K562 (cell line): ENCODE results near the gene TMEM61. TPM values are rescaled to one million over a fixed set of nuclear protein-coding genes. Genes with fewer than 3 reads are reported as not detected.

Experiments
- AFF4 ChIP-seq: sonication (generic); formaldehyde crosslinking; IDR thresholded peaks from 2 replicates; pipeline ENCODE4 v1.8.0; 2023; ENCODE audit warnings: mild to moderate bottlenecking, missing genetic modification reagents
- CHCHD3 ChIP-seq: fragments of 250-450 bp; sonication (Bioruptor Pico); IDR thresholded peaks from 2 replicates; pipeline ENCODE4 v2.1.2; 2022; ENCODE audit warnings: mild to moderate bottlenecking
- HDAC2 ChIP-seq: fragments of 450-650 bp; IDR thresholded peaks from 2 replicates; pipeline ENCODE4 v1.6.1; 2016; ENCODE audit warnings: mild to moderate bottlenecking
- KLF1 ChIP-seq: fragments of 450-650 bp; IDR thresholded peaks from 2 replicates; pipeline ENCODE4 v1.6.1; 2016; ENCODE audit warnings: missing genetic modification characterization, missing compliant biosample characterization
- NR4A1 ChIP-seq, 2 experiments: fragments of 250-450 bp in 1 of 2; fragments of 450-650 bp in 1 of 2; sonication (Bioruptor Pico) in 1 of 2; IDR thresholded peaks; 2 replicates each; pipeline versions ENCODE4 v1.4.0 to v1.6.1; 2016 to 2020; ENCODE audit warnings: mild to moderate bottlenecking in 2 of 2, missing compliant biosample characterization in 1 of 2, missing genetic modification characterization in 1 of 2, moderate library complexity in 1 of 2
- RB1 ChIP-seq: fragments of 450-650 bp; IDR thresholded peaks from 2 replicates; pipeline ENCODE4 v1.6.1; 2017; ENCODE audit warnings: low read depth, mild to moderate bottlenecking
- RBM39 ChIP-seq: fragments of 200-400 bp; formaldehyde crosslinking; optimal IDR thresholded peaks from 2 replicates; pipeline ENCODE3; 2018; ENCODE audit warnings: low read depth, low read length
- RCOR1 ChIP-seq, 2 experiments: IDR thresholded peaks; 2 replicates each; pipeline ENCODE4 v1.6.1; 2012; ENCODE audit warnings: low read depth in 2 of 2, low read length in 2 of 2, borderline replicate concordance in 1 of 2, improper control_type of control experiment in 1 of 2
- YY1 ChIP-seq, 3 experiments: IDR thresholded peaks; 2 replicates each; pipeline ENCODE4 v1.6.1; 2011; ENCODE audit warnings: low read length in 2 of 3, mild to moderate bottlenecking in 2 of 3, moderate library complexity in 2 of 3, borderline replicate concordance in 1 of 3, control low read depth in 1 of 3, low read depth in 1 of 3; ENCODE audit not compliant: insufficient read depth in 3 of 3, insufficient replicate concordance in 2 of 3, control insufficient read depth in 1 of 3, insufficient read length in 1 of 3; ENCODE audit errors: extremely low read depth in 1 of 3
- ZBED1 ChIP-seq: IDR thresholded peaks from 2 replicates; pipeline ENCODE4 v1.6.1; 2014
- ZBTB8A ChIP-seq: fragments of 450-650 bp; IDR thresholded peaks from 2 replicates; pipeline ENCODE4 v1.6.1; 2018; ENCODE audit warnings: mild to moderate bottlenecking, moderate library complexity; ENCODE audit not compliant: partially characterized antibody
- ZNF398 ChIP-seq: fragments of 250-450 bp; sonication (Bioruptor Pico); IDR thresholded peaks from 2 replicates; pipeline ENCODE4 v1.8.0; 2021; ENCODE audit warnings: moderate library complexity, mild to moderate bottlenecking, inconsistent platforms
- polyA plus RNA-seq, 8 experiments: library from polyadenylated mRNA; depleted of rRNA in 4 of 8; stranded (reverse) in 5 of 8; unstranded in 3 of 8; fragments of >200 nt; fragmentation: Nextera tagmentation in 2 of 8; fragmentation: Illumina TruSeq in 1 of 8; extraction: Ambion mirVana in 2 of 8; extraction: Trizol in 1 of 8; gene quantifications; 2 replicates each; pipeline versions ENCODE4 v1.2.1 to v1.2.3, GENCODE V29; 2011 to 2014; ENCODE audit warnings: inconsistent platforms in 1 of 8, missing spikeins in 1 of 8
- total RNA-seq, 7 experiments: library from RNA; depleted of rRNA in 6 of 7; stranded (reverse); fragments of >200 nt in 6 of 7; fragmentation: Illumina TruSeq in 2 of 7; extraction: Trizol in 2 of 7; gene quantifications; 2 replicates each; pipeline versions ENCODE4 v1.2.1 to v1.2.3, GENCODE V29; 2011 to 2021; ENCODE audit warnings: low replicate concordance in 1 of 7
- TF ChIP-seq, protein P1 (sequence below), 2 experiments: fragments of 450-650 bp; IDR thresholded peaks; 2 replicates each; pipeline ENCODE4 v1.6.1; 2016; ENCODE audit warnings: mild to moderate bottlenecking in 2 of 2, borderline replicate concordance in 1 of 2, low read depth in 1 of 2, moderate library complexity in 1 of 2

TMEM61 gene
- total and polyA plus RNA-seq, 9 of the 15 experiments (the other 6 are each of a cell fraction or from before 2014, with no cell fraction given), result not detected

DNA sequence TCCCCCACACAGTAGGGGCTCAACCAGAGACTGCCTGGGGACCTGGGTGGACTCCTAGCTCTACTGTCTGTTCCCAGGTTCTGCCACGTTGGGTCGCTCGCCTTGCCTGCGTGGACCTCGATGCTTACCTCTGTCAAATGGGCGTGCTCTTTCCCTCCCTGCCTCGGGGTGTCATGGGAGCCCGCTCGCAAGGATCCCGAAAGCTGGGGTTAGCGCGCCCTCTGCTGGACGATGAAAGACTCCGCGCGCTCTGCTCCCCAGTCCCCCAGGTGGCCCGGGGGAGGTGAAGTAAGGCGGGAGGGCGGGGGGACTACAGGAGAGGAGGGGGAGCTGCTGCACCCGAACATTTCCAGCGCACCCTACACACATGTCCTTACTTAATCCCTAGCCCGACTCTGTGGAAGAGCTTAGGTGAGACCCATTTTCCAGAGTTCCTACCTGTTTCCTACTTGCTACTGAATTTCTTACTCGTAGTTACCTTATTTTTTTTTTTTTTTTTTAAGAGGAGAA lies 16.0 kb downstream of the TMEM61 start (continued):
- TF ChIP-seq KLF1 (tag) (no peak), NR4A1 (CRISPR knock-in tag; IDR thresholded peaks at IDR 0.05) (no peak), NR4A1 (tag; IDR thresholded peaks at IDR 0.05) (no peak), ZBED1 (no peak), AFF4 (CRISPR knock-in tag) (no peak), RCOR1 (IDR thresholded peaks at IDR 0.05; ENCODE audit: borderline replicate concordance in 1 of 2, low read depth in 2 of 2, low read length in 2 of 2) (peak; percentile 21 to 89; a peak in 3 of 4 replicates), YY1 (IDR thresholded peaks at IDR 0.05; ENCODE audit: borderline replicate concordance in 1 of 3, control insufficient read depth in 1 of 3, extremely low read depth in 1 of 3, insufficient read depth in 3 of 3, insufficient read length in 1 of 3, insufficient replicate concordance in 2 of 3, low read depth in 1 of 3, low read length in 2 of 3) (peak in 1 of 3 experiments; percentile 56), HDAC2 (peak; percentile 69; the same call in 1 of the 2 replicates), CHCHD3 (CRISPR knock-in tag) (no peak), RBM39 (no peak), RB1 (peak; percentile 90), ZNF398 (CRISPR knock-in tag) (no peak), ZBTB8A (no peak)
- TF ChIP-seq, protein P1, sequence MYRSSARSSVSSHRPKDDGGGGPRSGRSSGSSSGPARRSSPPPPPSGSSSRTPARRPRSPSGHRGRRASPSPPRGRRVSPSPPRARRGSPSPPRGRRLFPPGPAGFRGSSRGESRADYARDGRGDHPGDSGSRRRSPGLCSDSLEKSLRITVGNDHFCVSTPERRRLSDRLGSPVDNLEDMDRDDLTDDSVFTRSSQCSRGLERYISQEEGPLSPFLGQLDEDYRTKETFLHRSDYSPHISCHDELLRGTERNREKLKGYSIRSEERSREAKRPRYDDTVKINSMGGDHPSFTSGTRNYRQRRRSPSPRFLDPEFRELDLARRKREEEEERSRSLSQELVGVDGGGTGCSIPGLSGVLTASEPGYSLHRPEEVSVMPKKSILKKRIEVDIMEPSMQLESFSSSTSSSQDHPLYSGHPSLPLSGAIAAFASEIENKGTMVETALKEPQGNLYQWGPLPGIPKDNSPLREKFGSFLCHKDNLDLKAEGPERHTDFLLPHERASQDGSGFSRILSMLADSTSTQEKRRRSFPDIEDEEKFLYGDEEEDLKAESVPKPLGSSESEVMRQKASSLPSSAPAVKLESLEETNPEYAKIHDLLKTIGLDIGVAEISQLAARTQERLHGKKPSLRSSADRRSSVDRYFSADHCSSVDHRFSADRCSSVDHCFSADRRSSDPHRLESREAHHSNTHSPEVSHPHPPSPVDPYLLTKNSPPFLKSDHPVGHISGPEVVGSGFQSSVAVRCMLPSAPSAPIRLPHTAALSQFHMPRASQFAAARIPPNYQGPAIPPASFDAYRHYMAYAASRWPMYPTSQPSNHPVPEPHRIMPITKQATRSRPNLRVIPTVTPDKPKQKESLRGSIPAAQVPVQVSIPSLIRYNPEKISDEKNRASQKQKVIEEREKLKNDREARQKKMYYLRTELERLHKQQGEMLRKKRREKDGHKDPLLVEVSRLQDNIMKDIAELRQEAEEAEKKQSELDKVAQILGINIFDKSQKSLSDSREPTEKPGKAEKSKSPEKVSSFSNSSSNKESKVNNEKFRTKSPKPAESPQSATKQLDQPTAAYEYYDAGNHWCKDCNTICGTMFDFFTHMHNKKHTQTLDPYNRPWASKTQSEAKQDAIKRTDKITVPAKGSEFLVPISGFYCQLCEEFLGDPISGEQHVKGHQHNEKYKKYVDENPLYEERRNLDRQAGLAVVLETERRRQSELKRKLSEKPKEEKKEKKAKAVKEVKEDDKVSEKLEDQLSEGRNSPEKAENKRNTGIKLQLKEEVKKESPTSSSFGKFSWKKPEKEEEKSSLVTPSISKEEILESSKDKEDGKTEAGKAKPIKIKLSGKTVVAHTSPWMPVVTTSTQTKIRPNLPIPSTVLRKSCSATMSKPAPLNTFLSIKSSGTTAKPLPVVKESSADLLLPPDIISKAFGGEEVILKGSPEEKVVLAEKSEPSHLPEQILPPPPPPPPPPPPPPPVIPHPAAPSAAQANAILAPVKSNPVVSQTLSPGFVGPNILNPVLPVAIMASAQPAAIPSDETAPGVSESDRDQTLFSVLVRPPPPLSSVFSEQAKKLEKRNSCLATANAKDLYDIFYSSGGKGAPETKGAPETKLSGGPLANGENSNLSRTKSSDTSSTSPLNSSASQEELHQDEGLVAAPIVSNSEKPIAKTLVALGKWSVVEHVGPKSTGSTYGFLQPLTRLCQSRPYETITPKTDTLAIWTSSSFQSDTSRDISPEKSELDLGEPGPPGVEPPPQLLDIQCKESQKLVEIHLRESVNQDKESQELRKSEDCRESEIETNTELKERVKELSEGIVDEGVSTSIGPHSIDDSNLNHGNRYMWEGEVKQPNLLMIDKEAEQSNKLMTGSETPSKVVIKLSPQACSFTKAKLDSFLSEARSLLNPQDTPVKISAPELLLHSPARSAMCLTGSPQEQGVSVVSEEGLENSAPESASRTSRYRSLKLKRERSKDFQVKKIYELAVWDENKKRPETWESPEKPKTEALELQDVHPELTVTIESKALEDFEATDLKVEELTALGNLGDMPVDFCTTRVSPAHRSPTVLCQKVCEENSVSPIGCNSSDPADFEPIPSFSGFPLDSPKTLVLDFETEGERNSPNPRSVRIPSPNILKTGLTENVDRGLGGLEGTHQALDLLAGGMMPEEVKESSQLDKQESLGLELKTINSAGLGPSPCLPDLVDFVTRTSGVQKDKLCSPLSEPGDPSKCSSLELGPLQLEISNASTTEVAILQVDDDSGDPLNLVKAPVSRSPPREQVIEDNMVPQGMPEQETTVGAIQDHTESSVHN (IDR thresholded peaks at IDR 0.05; ENCODE audit: borderline replicate concordance in 1 of 2, low read depth in 1 of 2), result no peak
